GM23338 (cell line): ENCODE results near the gene ZFC3H1. TPM values are rescaled to one million over a fixed set of nuclear protein-coding genes. Genes with fewer than 3 reads are reported as not detected.

ENCODE experiments used
- ATAC-seq: fragments of 200-7000 bp; cut with Tn5 transposase; 3 replicates; pipeline ENCODE4 v1.9.1; 2020
- DNase-seq: peaks from one replicate; pipeline ENCODE4 v3.0.0-alpha.2; 2015; ENCODE audit warnings: low spot score
- H2AFZ ChIP-seq: fragments of 200-600 bp; sonication (generic); 2 replicates; pipeline ENCODE4 v1.8.0; 2016; ENCODE audit warnings: antibody characterized with exemption, mild to moderate bottlenecking, moderate library complexity
- H3F3A ChIP-seq: fragments of 200-600 bp; sonication (generic); replicated peaks from 2 replicates; pipeline ENCODE4 v1.8.0; 2017; ENCODE audit warnings: antibody characterized with exemption, mixed run types, low read depth
- H3K27ac ChIP-seq: fragments of 200-600 bp; sonication (generic); 2 replicates; pipeline ENCODE4 v1.6.1; 2016; ENCODE audit warnings: low read depth
- H3K27me3 ChIP-seq: fragments of 200-600 bp; sonication (generic); 2 replicates; pipeline ENCODE4 v1.8.0; 2016; ENCODE audit warnings: mild to moderate bottlenecking, mixed run types, moderate library complexity; ENCODE audit not compliant: insufficient read depth
- H3K36me3 ChIP-seq: fragments of 200-600 bp; sonication (generic); 2 replicates; pipeline ENCODE4 v1.8.0; 2016; ENCODE audit warnings: mild to moderate bottlenecking; ENCODE audit not compliant: insufficient read depth
- H3K4me1 ChIP-seq: fragments of 200-600 bp; sonication (generic); 2 replicates; pipeline ENCODE4 v1.8.0; 2016; ENCODE audit warnings: mild to moderate bottlenecking, moderate library complexity; ENCODE audit not compliant: insufficient read depth
- H3K4me2 ChIP-seq: fragments of 200-600 bp; sonication (generic); 2 replicates; pipeline ENCODE4 v1.7.1; 2017; ENCODE audit warnings: mixed run types
- H3K4me3 ChIP-seq: fragments of 200-600 bp; sonication (generic); 2 replicates; pipeline ENCODE4 v1.6.1; 2016; ENCODE audit warnings: mixed run types
- H3K79me2 ChIP-seq: fragments of 200-600 bp; sonication (generic); replicated peaks from 2 replicates; pipeline ENCODE4 v1.8.0; 2017; ENCODE audit warnings: mild to moderate bottlenecking; ENCODE audit not compliant: insufficient read depth
- H3K9me2 ChIP-seq: fragments of 200-600 bp; sonication (generic); 2 replicates; pipeline ENCODE4 v1.8.0; 2017; ENCODE audit not compliant: insufficient read depth
- H4K20me1 ChIP-seq: fragments of 200-600 bp; sonication (generic); replicated peaks from 2 replicates; pipeline ENCODE4 v1.8.0; 2017; ENCODE audit warnings: mild to moderate bottlenecking; ENCODE audit not compliant: insufficient read depth
- H3K27ac Mint-ChIP-seq: 2 replicates; pipeline ENCODE4 v1.8.0; 2020; ENCODE audit warnings: inconsistent platforms, mild to moderate bottlenecking, moderate library complexity, mixed read lengths
- H3K27me3 Mint-ChIP-seq: 3 replicates; pipeline ENCODE4 v1.8.0; 2022; ENCODE audit warnings: low read depth, mild to moderate bottlenecking, moderate library complexity, mixed read lengths, inconsistent platforms; ENCODE audit not compliant: insufficient read depth, poor library complexity
- H3K36me3 Mint-ChIP-seq: 3 replicates; pipeline ENCODE4 v1.8.0; 2021; ENCODE audit warnings: low read depth, mild to moderate bottlenecking, inconsistent platforms, moderate library complexity, mixed read lengths
- H3K4me1 Mint-ChIP-seq: 3 replicates; pipeline ENCODE4 v1.8.0; 2020; ENCODE audit warnings: mild to moderate bottlenecking, inconsistent platforms, mixed read lengths
- H3K4me3 Mint-ChIP-seq: 3 replicates; pipeline ENCODE4 v1.8.0; 2021; ENCODE audit warnings: moderate library complexity, mild to moderate bottlenecking, inconsistent platforms, mixed read lengths
- H3K9me3 Mint-ChIP-seq: 3 replicates; pipeline ENCODE4 v1.8.0; 2020; ENCODE audit warnings: moderate library complexity, mild to moderate bottlenecking, inconsistent platforms, mixed read lengths
- CREB1 ChIP-seq: fragments of 250-450 bp; sonication (Bioruptor Pico); IDR thresholded peaks from 2 replicates; pipeline ENCODE4 v1.5.0; 2020; ENCODE audit warnings: low read depth, mild to moderate bottlenecking, moderate library complexity
- CTCF ChIP-seq, 2 experiments: fragments of 200-600 bp in 1 of 2; sonication (generic) in 1 of 2; conservative IDR thresholded peaks; 2 replicates each; pipeline versions ENCODE4 v1.5.1 to v1.6.1; 2016 to 2017; ENCODE audit warnings: antibody characterized with exemption in 2 of 2, low read depth in 2 of 2, mild to moderate bottlenecking in 2 of 2, moderate library complexity in 1 of 2
- ETS1 ChIP-seq: IDR thresholded peaks from 2 replicates; pipeline ENCODE4 v1.6.1; 2016; ENCODE audit warnings: antibody characterized with exemption
- EZH2 ChIP-seq: fragments of 200-600 bp; sonication (generic); IDR thresholded peaks from one replicate; pipeline ENCODE4 v1.8.0; 2017; ENCODE audit warnings: antibody characterized with exemption, mild to moderate bottlenecking, low read depth; ENCODE audit not compliant: unreplicated experiment
- EZH2phosphoT487 ChIP-seq: fragments of 200-600 bp; sonication (generic); IDR thresholded peaks from one replicate; pipeline ENCODE4 v1.8.1; 2018; ENCODE audit warnings: antibody characterized with exemption; ENCODE audit not compliant: unreplicated experiment
- JUNB ChIP-seq: IDR thresholded peaks from one replicate; pipeline ENCODE4 v1.6.1; 2016; ENCODE audit warnings: antibody characterized with exemption; ENCODE audit not compliant: unreplicated experiment
- NANOG ChIP-seq: IDR thresholded peaks from 2 replicates; pipeline ENCODE4 v1.6.1; 2016; ENCODE audit warnings: antibody characterized with exemption, borderline replicate concordance
- REST ChIP-seq: IDR thresholded peaks from one replicate; pipeline ENCODE4 v1.6.1; 2018; ENCODE audit warnings: antibody characterized with exemption; ENCODE audit not compliant: unreplicated experiment
- STAT1 ChIP-seq: IDR thresholded peaks from one replicate; pipeline ENCODE4 v1.6.1; 2016; ENCODE audit warnings: antibody characterized with exemption; ENCODE audit not compliant: unreplicated experiment
- ZNF114 ChIP-seq: fragments of 250-450 bp; sonication (Bioruptor Pico); IDR thresholded peaks from 2 replicates; pipeline ENCODE4 v1.5.0; 2020; ENCODE audit warnings: mild to moderate bottlenecking, moderate library complexity
- ZNF331 ChIP-seq: fragments of 250-450 bp; sonication (Bioruptor Pico); IDR thresholded peaks from 2 replicates; pipeline ENCODE4 v1.5.0; 2020; ENCODE audit warnings: low read depth, mild to moderate bottlenecking, moderate library complexity
- polyA plus RNA-seq: library from polyadenylated mRNA; unstranded; fragments of >200 nt; fragmentation: Nextera tagmentation; extraction: Ambion mirVana; gene quantifications from 2 replicates; pipeline ENCODE4 v1.2.1, GENCODE V29; 2016
- total RNA-seq: library from RNA; depleted of rRNA; stranded (reverse); fragments of >200 nt; shearing (Covaris generic); gene quantifications from 2 replicates; pipeline ENCODE4 v1.2.3, GENCODE V29; 2014
- TF ChIP-seq, protein P1 (sequence below): fragments of 250-450 bp; sonication (Bioruptor Pico); IDR thresholded peaks from 2 replicates; pipeline ENCODE4 v1.5.0; 2020; ENCODE audit warnings: mild to moderate bottlenecking, moderate library complexity

ZFC3H1 gene
- total and polyA plus RNA-seq, 2 experiments from 2014 or later, result 30.3 to 46.2 TPM

DNA sequence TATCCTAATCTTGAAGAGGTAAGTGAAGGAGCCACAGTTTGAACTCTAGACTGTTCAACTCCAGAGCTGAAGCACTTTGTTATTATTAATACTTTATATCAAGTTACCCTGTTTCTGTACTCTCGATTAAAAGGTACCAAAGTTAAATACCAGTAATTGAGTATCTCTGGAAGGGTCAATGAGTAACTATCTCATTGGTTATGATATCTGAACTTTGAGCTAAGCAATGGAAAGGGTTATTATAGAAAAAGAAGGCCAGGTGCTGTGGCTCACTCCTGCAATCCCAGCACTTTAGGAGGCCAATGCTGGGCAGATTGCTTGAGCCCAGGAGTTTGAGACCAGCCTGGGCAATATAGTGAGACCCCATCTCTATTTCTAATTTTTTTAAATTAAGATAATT is 32.1 kb upstream of the ZFC3H1 start:
- Histone ChIP-seq H3K79me2 (no peaks in the 10 kb centered on the region), H4K20me1 (no peaks in the 10 kb centered on the region), H3K9me2 (no peaks in the 10 kb centered on the region), H3K4me1 (no peaks in the 10 kb centered on the region), H3K27me3 (no peaks in the 10 kb centered on the region), H3K4me3 (no peak overlapping the region), H3K27ac (no peak overlapping the region), H3K36me3 (no peaks in the 10 kb centered on the region; the same call in 1 of the 2 replicates), H3K4me2 (no peak overlapping the region), H2AFZ (no peak overlapping the region), H3F3A (no peaks in the 10 kb centered on the region)
- no peaks in the 10 kb centered on the region for H3K27me3 Mint-ChIP-seq
- DNase-seq (no peak), ATAC-seq (no peak)
- TF ChIP-seq STAT1, result no peak
- no peak for TF ChIP-seq EZH2phosphoT487
- TF ChIP-seq ZNF114 (CRISPR knock-in tag), result no peak
- no peak for TF ChIP-seq NANOG
- TF ChIP-seq CREB1 (CRISPR knock-in tag), result no peak
- no peak for TF ChIP-seq ZNF331
- no peak for TF ChIP-seq CTCF (conservative IDR thresholded peaks at IDR 0.05; ENCODE audit: low read depth in 2 of 2)
- TF ChIP-seq ETS1, result no peak
- no peak for TF ChIP-seq REST
- no peak for TF ChIP-seq JUNB
- TF ChIP-seq, protein P1, sequence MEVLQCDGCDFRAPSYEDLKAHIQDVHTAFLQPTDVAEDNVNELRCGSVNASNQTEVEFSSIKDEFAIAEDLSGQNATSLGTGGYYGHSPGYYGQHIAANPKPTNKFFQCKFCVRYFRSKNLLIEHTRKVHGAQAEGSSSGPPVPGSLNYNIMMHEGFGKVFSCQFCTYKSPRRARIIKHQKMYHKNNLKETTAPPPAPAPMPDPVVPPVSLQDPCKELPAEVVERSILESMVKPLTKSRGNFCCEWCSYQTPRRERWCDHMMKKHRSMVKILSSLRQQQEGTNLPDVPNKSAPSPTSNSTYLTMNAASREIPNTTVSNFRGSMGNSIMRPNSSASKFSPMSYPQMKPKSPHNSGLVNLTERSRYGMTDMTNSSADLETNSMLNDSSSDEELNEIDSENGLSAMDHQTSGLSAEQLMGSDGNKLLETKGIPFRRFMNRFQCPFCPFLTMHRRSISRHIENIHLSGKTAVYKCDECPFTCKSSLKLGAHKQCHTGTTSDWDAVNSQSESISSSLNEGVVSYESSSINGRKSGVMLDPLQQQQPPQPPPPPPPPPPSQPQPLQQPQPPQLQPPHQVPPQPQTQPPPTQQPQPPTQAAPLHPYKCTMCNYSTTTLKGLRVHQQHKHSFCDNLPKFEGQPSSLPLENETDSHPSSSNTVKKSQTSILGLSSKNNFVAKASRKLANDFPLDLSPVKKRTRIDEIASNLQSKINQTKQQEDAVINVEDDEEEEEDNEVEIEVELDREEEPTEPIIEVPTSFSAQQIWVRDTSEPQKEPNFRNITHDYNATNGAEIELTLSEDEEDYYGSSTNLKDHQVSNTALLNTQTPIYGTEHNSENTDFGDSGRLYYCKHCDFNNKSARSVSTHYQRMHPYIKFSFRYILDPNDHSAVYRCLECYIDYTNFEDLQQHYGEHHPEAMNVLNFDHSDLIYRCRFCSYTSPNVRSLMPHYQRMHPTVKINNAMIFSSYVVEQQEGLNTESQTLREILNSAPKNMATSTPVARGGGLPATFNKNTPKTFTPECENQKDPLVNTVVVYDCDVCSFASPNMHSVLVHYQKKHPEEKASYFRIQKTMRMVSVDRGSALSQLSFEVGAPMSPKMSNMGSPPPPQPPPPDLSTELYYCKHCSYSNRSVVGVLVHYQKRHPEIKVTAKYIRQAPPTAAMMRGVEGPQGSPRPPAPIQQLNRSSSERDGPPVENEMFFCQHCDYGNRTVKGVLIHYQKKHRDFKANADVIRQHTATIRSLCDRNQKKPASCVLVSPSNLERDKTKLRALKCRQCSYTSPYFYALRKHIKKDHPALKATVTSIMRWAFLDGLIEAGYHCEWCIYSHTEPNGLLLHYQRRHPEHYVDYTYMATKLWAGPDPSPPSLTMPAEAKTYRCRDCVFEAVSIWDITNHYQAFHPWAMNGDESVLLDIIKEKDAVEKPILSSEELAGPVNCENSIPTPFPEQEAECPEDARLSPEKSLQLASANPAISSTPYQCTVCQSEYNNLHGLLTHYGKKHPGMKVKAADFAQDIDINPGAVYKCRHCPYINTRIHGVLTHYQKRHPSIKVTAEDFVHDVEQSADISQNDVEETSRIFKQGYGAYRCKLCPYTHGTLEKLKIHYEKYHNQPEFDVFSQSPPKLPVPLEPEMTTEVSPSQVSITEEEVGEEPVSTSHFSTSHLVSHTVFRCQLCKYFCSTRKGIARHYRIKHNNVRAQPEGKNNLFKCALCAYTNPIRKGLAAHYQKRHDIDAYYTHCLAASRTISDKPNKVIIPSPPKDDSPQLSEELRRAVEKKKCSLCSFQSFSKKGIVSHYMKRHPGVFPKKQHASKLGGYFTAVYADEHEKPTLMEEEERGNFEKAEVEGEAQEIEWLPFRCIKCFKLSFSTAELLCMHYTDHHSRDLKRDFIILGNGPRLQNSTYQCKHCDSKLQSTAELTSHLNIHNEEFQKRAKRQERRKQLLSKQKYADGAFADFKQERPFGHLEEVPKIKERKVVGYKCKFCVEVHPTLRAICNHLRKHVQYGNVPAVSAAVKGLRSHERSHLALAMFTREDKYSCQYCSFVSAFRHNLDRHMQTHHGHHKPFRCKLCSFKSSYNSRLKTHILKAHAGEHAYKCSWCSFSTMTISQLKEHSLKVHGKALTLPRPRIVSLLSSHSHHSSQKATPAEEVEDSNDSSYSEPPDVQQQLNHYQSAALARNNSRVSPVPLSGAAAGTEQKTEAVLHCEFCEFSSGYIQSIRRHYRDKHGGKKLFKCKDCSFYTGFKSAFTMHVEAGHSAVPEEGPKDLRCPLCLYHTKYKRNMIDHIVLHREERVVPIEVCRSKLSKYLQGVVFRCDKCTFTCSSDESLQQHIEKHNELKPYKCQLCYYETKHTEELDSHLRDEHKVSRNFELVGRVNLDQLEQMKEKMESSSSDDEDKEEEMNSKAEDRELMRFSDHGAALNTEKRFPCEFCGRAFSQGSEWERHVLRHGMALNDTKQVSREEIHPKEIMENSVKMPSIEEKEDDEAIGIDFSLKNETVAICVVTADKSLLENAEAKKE, result no peak
- TF ChIP-seq EZH2, result no peak
- H3K27ac Mint-ChIP-seq, result no peak overlapping the region
- no peak overlapping the region for H3K4me3 Mint-ChIP-seq
- no peaks in the 10 kb centered on the region for H3K9me3 Mint-ChIP-seq
- H3K36me3 Mint-ChIP-seq, result peaks cover 17% of the 10 kb centered on the region; the same call in 2 of the 3 replicates
- H3K4me1 Mint-ChIP-seq, result peaks cover 6% of the 10 kb centered on the region; the same call in 1 of the 3 replicates
